NCI-H1694 treated with DMSO at 0.1 percent for 48 hours (cell line): ENCODE data around the gene AQP2.

Experiments
- DNase-seq: peaks from one replicate; lab custom pipeline; 2025; lab: John Stamatoyannopoulos, UW

Gene AQP2

DNA sequence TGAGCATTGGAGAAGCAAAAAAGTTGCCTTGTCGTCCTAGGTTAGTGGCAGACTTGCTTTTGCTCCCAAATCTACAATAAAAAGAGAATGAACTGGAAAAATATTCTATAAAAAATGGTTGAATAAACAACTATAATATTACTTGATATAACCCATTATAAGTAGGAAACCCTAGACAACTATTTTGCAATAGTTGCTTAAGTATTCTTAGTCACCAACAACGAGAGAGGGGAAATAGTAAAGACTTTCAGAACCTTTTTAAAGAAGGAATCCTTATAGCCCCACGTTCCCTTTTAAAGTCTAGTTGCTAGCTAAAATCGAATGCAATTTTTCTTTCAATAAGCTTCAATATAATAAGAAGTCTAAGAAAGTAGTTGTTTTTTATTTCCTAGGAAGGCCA lies 39.7 kb downstream of the AQP2 start:
- no peak for DNase-seq

DNA sequence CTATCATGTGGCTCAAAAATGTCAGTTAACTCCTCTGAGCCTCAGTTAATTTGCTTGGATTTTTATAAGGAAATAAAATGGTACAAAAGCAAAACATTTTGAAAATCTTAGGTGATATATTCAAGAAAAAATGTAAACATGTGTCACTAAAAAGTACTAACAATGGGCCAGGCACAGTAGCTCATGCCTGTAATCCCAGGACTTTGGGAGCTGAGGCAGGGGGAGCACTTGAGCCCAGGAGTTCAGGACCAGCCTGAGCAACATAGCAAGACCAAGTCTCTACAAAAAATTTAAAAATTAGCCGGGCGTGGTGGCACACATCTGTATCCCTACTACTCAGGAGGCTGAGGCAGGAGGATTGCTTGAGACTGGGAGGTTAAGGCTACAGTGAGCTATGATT lies 47.9 kb downstream of the AQP2 start:
- DNase-seq: no peak

GRCh38 chr12:50003595-50003994 lies 53.1 kb downstream of the AQP2 start:
- DNase-seq: no peak

DNA sequence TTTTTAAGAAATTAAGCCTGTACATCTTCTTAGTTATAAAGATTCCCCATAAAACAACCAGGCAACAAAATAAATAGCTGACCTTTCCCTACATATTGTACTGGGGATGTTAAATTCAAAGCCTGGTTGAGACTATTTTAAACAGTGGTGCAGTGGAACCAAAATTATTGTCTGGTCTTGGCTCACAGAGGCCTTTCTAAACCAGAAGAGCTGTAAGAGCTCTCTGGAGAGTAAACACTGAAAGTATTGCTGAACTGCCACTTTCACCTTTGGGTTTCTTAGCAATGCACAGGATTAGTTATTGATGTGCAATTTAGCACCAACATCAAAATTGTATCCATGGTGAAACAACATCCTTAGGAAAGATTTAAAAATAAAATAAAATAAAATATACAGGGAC lies 54.2 kb downstream of the AQP2 start:
- no peak for DNase-seq

DNA sequence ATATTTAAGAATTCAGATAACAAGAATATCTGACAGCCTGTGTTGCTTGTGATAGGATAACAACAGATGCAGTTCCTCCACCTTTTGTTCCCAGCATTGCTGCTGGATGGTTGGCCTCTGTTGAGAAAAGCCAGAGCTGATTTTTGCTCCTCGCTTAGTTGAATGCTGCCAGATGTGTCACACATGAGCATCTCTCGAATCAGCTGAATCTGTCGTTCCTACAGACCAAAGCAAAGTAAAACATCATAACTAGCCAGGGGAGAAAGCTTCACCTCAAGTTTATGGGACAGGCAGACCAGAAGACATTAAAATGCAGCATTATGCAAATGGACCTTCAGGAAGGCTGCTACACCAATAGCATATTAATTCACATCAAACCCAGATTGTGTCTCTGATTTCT lies 54.6 kb downstream of the AQP2 start:
- no peak for DNase-seq

GRCh38 chr12:50006280-50006679 lies 55.7 kb downstream of the AQP2 start:
- no peak for DNase-seq

DNA sequence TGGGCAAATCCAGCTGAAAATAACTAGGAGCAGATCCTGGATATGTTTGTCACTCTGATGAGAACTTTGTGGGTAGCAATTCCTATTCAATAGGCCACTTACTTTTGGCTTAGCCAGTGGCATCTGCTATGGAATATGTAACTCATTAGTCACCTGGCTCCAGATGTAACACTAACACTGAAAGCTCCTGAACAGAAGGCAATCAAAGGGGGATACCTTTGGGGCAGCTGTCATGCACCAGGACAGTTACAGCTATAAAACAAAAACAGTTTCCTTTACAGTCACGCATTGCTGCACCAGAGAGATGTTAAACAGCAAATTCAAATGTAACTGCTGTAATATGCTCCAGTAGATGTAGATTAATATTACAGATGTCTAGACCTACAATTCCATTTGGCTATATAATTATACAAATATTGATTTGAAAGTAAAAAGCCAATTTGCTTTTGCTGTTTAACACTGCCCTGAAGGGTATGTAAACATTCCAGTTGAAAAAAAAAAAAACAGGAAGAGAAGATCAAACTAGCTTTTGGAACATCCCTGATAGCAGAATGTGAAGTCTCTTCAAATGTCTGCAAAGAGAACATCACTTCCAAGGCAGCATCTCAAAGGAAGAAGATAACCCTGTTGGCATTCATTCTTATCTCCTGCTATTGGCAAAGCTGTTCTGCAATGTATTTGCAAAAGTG lies 56.4 kb downstream of the AQP2 start:
- peak; percentile 69 for DNase-seq
